Lung (tissue), 12 donors: ENCODE measurements around the gene TEKT5. TPM values are rescaled to one million over a fixed set of nuclear protein-coding genes. Genes with fewer than 3 reads are reported as not detected.

ENCODE experiments used
- ATAC-seq: fragments of 200-7000 bp; cut with Tn5 transposase; one replicate; pipeline ENCODE4 v1.9.1; 2020; ENCODE audit warnings: moderate number of reproducible peaks; ENCODE audit not compliant: insufficient read depth, low FRiP score
- DNase-seq, 3 donors: peaks; one replicate each; pipeline ENCODE4 v3.0.0-alpha.2; 2013 to 2017
- H3K27ac ChIP-seq, 2 donors: one replicate each; pipeline ENCODE4 v1.5.1; 2013; ENCODE audit warnings: mild to moderate bottlenecking in 2 of 2, moderate library complexity in 2 of 2, control low read depth in 1 of 2, inconsistent platforms in 1 of 2, low read depth in 1 of 2, low read length in 1 of 2
- H3K27me3 ChIP-seq, 3 donors: one replicate each; pipeline ENCODE4 v1.5.1; 2013; ENCODE audit warnings: low read length in 2 of 3; ENCODE audit not compliant: control insufficient read depth in 3 of 3, insufficient read depth in 3 of 3
- H3K36me3 ChIP-seq, 4 donors: one replicate each; pipeline ENCODE4 v1.5.1; 2013; ENCODE audit warnings: low read length in 4 of 4, mild to moderate bottlenecking in 1 of 4, moderate library complexity in 1 of 4; ENCODE audit not compliant: control insufficient read depth in 4 of 4, insufficient read depth in 4 of 4
- H3K4me1 ChIP-seq, 5 donors: one replicate each; pipeline ENCODE4 v1.5.1; 2013; ENCODE audit warnings: low read length in 5 of 5, mild to moderate bottlenecking in 2 of 5, moderate library complexity in 1 of 5; ENCODE audit not compliant: control insufficient read depth in 5 of 5, insufficient read depth in 5 of 5
- H3K4me3 ChIP-seq: one replicate; pipeline ENCODE4 v1.5.1; 2013; ENCODE audit warnings: mild to moderate bottlenecking, control low read depth, moderate library complexity
- H3K9ac ChIP-seq, 2 donors: one replicate each; pipeline ENCODE4 v1.5.1; 2013; ENCODE audit warnings: low read length in 2 of 2, control low read depth in 1 of 2; ENCODE audit not compliant: insufficient read depth in 1 of 2
- H3K9me3 ChIP-seq, 4 donors: one replicate each; pipeline ENCODE4 v1.5.1; 2013; ENCODE audit warnings: low read length in 3 of 4, mild to moderate bottlenecking in 1 of 4, moderate library complexity in 1 of 4; ENCODE audit not compliant: control insufficient read depth in 4 of 4, insufficient read depth in 3 of 4
- WGBS, 2 donors: extraction: QIAGEN DNeasy Blood & Tissue Kit; methylation state at CpG; one replicate each; pipeline ENCODE4 v1.1.7; 2013; 5-methylcytosine and 5-hydroxymethylcytosine counted together
- polyA plus RNA-seq, 2 donors: library from polyadenylated mRNA; stranded (reverse); fragments of 200-250 nt; gene quantifications; one replicate each; pipeline ENCODE4 v1.2.1, GENCODE V29; 2013
- total RNA-seq, 2 donors: library from RNA; depleted of rRNA in 1 of 2; stranded (reverse); fragments of >200 nt in 1 of 2; gene quantifications; one replicate each; pipeline ENCODE4 v1.2.1, GENCODE V29; 2014 to 2021
- TF ChIP-seq, protein P1 (sequence below): IDR thresholded peaks from 2 replicates; pipeline ENCODE4 v1.5.1; 2012; ENCODE audit warnings: mild to moderate bottlenecking; ENCODE audit errors: control extremely low read depth, extremely low read depth
- donor health status: control.
- donor health status: control.
- donor health status: Bipolar disorder and iron deficiency.
- donor health status: healthy.
- donor health status: DM: yes; HTN: yes; CAD: no.

Gene TEKT5
- total and polyA plus RNA-seq, 4 donors = 0.13 to 0.34 (median 0.29) TPM

DNA sequence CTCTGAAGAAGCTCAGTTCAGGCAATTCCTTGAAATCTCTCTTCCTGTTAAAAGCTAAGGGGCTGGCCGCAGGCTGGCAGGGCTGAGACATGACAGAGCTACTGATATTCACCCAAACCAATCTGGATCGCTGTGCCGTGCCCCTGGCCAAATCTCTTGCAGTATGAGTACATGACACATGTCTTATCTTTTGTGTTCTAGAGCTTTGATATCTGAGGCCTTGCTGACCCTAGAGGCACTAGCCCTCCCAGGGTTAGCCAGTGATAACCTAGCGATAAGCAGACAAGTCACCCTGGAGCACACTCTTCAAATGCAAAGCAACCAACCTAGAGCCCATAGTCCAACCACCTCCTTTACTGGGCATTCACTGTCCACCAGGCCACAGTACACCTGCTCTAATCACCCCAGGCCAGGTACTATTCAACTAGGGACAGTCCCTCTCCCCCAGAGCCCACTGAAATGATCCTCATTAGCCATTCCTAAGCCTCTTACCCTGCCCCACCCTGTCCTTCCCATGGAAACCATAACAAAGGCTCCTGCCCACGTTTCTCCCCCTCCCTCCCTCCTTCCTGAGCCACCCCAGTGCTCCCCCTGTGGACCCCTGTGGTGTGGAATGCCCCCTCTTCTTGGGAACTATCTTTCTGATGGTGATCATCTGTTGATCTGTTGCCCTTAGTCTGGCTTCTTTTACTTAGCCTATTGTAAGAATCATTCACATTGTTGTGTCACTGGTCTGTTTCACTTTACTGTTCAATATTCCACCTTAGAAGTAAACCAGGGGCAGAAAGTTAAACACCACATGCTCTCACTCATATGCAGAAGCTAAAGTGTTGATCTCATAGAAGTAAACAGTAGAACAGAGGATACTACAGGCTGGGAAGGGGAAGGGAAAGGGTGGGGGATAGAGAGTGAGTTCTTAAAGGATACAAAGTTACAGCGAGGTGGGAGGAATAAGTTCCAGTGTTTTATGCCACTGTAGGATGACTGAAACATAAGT, 52.5 kb downstream of the TEKT5 start:
- Histone ChIP-seq H3K4me3 (no peak overlapping the region), H3K27me3 (no peaks in the 10 kb centered on the region), H3K36me3 (no peaks in the 10 kb centered on the region), H3K27ac (no peak overlapping the region), H3K9me3 (peaks cover 0 to 2% (median 0%) of the 10 kb centered on the region in 4 donors), H3K4me1 (peaks cover 0 to 11% (median 0%) of the 10 kb centered on the region in 5 donors), H3K9ac (peak overlapping the region in 1 of 2 donors; percentile 16)
- DNase-seq (no peak), ATAC-seq (no peak)
- 65 to 79% methylated on average over 6 of the region's 6 CpGs for WGBS, 2 donors
- TF ChIP-seq, protein P1, sequence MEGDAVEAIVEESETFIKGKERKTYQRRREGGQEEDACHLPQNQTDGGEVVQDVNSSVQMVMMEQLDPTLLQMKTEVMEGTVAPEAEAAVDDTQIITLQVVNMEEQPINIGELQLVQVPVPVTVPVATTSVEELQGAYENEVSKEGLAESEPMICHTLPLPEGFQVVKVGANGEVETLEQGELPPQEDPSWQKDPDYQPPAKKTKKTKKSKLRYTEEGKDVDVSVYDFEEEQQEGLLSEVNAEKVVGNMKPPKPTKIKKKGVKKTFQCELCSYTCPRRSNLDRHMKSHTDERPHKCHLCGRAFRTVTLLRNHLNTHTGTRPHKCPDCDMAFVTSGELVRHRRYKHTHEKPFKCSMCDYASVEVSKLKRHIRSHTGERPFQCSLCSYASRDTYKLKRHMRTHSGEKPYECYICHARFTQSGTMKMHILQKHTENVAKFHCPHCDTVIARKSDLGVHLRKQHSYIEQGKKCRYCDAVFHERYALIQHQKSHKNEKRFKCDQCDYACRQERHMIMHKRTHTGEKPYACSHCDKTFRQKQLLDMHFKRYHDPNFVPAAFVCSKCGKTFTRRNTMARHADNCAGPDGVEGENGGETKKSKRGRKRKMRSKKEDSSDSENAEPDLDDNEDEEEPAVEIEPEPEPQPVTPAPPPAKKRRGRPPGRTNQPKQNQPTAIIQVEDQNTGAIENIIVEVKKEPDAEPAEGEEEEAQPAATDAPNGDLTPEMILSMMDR = no peak

- TF ChIP-seq, protein P1 = no peak
- no peak for DNase-seq
- 88 to 93% methylated on average over 7 of the region's 7 CpGs for WGBS, 2 donors
- no peak for ATAC-seq
- Histone ChIP-seq H3K36me3 (no peaks in the 10 kb centered on the region), H3K9me3 (peaks cover 0 to 2% (median 0%) of the 10 kb centered on the region in 4 donors), H3K27me3 (no peaks in the 10 kb centered on the region), H3K4me3 (no peak overlapping the region), H3K9ac (no peak overlapping the region), H3K27ac (no peak overlapping the region), H3K4me1 (peaks cover 0 to 11% (median 0%) of the 10 kb centered on the region in 5 donors)
Observed at GRCh38 chr16:10641555-10641952, 53.2 kb downstream of the TEKT5 start.

DNA sequence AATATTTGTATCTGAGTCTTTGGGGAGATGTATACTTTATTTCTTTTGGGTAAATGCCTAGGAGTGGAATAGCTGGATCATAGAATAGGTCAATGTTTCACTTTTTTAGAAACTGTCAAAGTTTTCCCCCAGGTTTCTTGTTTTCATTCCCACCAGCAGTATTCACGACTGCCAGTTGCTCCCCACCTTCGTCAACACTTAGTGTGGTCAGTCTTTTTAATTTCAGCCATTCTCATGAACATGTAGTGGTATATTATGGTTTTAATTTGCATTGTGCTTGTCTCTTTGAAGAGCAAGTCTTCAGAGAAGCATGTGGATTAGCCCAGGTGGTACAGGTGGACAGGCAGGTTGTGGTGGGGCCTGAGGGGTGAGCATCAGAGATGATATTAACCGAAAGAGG, 53.8 kb downstream of the TEKT5 start:
- no peak overlapping the region for H3K4me3 ChIP-seq
- H3K9ac ChIP-seq = no peak overlapping the region
- no peaks in the 10 kb centered on the region for H3K36me3 ChIP-seq
- no peaks in the 10 kb centered on the region for H3K27me3 ChIP-seq
- H3K27ac ChIP-seq = no peak overlapping the region
- 96 to 97% methylated on average over 3 of the region's 3 CpGs for WGBS, 2 donors
- DNase-seq (no peak), ATAC-seq (no peak)
- TF ChIP-seq, protein P1 = no peak
- peaks cover 0 to 11% (median 0%) of the 10 kb centered on the region in 5 donors for H3K4me1 ChIP-seq
- H3K9me3 ChIP-seq = peaks cover 0 to 2% (median 0%) of the 10 kb centered on the region in 4 donors
